C4-2B (cell line): Measurements from ENCODE around the gene TAF15.

ENCODE experiments used
- ZFX ChIP-seq: fragments of 450-650 bp; IDR thresholded peaks from 2 replicates; pipeline ENCODE4 v1.6.1; 2017
- TF ChIP-seq, protein P1 (sequence below): fragments of 450-650 bp; conservative IDR thresholded peaks from 2 replicates; pipeline ENCODE4 v1.5.1; 2017; ENCODE audit warnings: mild to moderate bottlenecking

- TF ChIP-seq, protein P1, sequence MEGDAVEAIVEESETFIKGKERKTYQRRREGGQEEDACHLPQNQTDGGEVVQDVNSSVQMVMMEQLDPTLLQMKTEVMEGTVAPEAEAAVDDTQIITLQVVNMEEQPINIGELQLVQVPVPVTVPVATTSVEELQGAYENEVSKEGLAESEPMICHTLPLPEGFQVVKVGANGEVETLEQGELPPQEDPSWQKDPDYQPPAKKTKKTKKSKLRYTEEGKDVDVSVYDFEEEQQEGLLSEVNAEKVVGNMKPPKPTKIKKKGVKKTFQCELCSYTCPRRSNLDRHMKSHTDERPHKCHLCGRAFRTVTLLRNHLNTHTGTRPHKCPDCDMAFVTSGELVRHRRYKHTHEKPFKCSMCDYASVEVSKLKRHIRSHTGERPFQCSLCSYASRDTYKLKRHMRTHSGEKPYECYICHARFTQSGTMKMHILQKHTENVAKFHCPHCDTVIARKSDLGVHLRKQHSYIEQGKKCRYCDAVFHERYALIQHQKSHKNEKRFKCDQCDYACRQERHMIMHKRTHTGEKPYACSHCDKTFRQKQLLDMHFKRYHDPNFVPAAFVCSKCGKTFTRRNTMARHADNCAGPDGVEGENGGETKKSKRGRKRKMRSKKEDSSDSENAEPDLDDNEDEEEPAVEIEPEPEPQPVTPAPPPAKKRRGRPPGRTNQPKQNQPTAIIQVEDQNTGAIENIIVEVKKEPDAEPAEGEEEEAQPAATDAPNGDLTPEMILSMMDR = no peak
- no peak for TF ChIP-seq ZFX
These were observed 11.9 kb upstream of the TAF15 start for GRCh38 chr17:35797370-35797769.
